Activated CD8-positive, alpha-beta memory T cell treated with anti-CD3 and anti-CD28 coated beads for 48 hours (primary cell): Measurements from ENCODE around the gene CCDC88C.

Source experiments
- DNase-seq, 3 experiments: peaks; one replicate each; pipeline ENCODE4 v3.0.0-alpha.2; 2020; ENCODE audit warnings: low read depth in 2 of 3, low spot score in 2 of 3

CCDC88C gene

GRCh38 chr14:91329486-91330014, 88.1 kb downstream of the CCDC88C start:
- DNase-seq = no peak

DNA sequence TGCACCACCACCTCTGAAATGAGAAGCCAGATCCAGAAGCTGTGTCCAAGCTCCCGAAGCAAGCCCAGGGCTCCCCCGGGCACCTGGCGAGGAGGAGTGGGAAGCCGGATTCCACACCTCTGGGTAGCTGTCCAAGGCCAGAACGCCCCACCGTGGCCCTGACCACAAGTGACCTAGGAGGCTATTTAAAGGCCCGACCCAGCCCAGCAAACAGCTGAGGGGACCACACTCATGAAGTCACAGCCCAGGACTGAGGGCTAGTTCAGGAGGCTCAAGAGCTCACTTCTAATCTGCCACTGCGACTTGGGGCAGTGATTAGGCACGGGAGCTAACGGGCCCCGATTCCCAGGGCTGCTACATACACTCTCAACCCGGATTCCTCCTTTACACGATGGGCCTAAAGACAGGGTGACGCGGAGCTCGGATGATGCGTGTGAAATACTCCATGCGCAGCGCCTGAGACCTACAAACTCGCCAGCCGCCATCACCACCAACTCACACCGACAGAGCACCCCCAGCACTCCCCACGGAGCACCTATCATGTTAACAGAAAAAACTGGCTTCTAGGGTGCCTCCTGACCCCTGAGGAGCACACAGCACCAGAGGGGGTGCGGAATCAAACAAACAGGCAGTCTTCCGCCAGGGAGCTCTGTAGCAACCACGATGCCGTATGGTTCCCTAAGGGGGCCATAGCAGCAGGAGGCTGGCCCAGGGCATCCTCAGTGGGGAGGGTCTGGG, 89.1 kb downstream of the CCDC88C start:
- no peak for DNase-seq

DNA sequence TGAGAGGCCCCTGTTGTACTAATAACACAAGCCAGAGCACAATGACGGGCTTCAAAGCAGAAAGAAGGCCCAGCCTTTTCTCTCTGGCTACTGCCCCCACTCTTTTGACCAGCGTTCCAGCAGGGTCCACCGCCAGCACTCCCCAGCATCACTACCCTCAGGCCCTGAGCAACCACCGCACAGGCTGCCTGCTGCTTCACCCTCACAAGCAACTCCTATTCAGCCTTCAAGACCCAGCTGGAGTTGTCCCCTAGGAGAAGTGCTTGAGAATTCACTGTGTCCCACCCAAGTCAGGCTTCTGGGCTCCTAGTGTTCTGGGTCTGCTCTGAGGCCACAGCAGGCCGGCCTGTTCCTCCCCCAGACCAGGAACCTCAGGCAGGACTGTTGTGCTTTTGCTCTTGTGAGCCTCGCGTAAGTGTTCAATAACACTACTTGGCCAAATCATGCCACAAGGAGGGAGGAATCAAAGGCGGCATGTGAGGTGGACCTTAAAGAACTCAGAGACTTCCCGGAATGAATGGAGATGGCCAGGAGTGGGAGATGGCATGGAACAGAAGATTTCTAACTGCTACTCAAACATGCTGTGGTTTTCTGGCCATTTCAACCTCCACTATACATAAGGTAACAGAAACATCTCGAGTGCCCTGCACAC, 89.8 kb downstream of the CCDC88C start:
- no peak for DNase-seq

- DNase-seq = no peak
Measured at GRCh38 chr14:91327250-91327595, 90.4 kb downstream of the CCDC88C start.

DNA sequence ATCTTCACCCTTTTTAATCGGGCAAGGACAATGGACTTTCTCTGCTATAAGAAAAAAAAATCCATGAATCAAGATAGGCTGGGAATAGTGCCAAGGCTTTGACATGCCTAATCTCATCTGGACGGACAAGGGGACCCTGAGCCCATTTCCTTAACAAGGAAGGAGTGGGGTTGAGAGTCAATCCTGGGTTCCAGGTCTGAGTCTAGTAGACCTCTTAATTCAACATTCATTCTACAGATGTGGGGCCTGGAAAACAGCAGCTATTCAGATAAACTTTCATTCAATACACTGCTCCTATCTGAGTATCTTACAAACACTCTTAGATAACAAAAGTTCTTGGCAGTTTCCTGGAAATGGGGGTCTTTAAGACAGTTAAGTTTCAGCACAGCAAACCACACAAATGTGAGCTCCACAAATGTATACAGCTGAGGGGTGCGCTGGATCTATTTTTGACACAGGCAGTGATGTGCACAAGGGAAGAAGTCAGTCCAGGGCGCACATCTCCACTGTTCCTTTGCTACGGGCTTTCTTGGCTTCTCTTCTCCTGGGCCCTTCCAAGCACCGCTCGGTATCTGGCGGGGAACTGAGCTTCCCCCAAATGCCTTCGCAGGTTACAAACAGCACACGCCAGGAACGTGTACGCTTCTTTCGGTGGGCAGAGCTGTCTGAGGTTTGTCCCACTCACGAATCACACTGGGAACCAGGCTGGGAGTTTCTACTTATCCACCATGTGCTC, 90.9 kb downstream of the CCDC88C start:
- no peak for DNase-seq

GRCh38 chr14:91324606-91325575, 92.7 kb downstream of the CCDC88C start:
- no peak for DNase-seq

GRCh38 chr14:91323671-91324605, 93.7 kb downstream of the CCDC88C start:
- DNase-seq = peak; percentile 80 to 99 (median 98)

GRCh38 chr14:91323031-91323430, 94.6 kb downstream of the CCDC88C start:
- no peak for DNase-seq

GRCh38 chr14:91322623-91323022, 95.0 kb downstream of the CCDC88C start:
- DNase-seq = no peak

- no peak for DNase-seq
Measured at GRCh38 chr14:91321131-91321530, 96.5 kb downstream of the CCDC88C start.

DNA sequence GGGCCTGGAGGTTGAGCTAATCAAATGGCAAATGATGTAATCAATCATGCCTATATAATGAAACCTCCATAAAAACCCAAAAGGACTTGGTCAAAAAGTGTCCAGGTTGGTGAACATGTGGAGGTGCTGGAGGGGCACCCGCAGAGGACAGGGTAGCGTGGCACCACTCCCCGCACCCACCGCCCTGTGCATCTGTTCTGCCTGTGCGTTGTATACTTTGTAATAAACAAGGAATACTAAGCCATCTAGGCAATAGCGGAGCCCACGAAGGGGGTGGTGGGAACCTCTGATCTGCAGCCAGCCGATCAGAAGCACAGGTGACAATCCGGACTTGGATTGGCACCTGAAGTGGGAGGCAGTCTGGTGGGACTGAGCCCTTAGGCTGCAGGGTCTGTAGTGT, 97.4 kb downstream of the CCDC88C start:
- DNase-seq = no peak

- DNase-seq = no peak
Measured at GRCh38 chr14:91318911-91319310, 98.7 kb downstream of the CCDC88C start.

DNA sequence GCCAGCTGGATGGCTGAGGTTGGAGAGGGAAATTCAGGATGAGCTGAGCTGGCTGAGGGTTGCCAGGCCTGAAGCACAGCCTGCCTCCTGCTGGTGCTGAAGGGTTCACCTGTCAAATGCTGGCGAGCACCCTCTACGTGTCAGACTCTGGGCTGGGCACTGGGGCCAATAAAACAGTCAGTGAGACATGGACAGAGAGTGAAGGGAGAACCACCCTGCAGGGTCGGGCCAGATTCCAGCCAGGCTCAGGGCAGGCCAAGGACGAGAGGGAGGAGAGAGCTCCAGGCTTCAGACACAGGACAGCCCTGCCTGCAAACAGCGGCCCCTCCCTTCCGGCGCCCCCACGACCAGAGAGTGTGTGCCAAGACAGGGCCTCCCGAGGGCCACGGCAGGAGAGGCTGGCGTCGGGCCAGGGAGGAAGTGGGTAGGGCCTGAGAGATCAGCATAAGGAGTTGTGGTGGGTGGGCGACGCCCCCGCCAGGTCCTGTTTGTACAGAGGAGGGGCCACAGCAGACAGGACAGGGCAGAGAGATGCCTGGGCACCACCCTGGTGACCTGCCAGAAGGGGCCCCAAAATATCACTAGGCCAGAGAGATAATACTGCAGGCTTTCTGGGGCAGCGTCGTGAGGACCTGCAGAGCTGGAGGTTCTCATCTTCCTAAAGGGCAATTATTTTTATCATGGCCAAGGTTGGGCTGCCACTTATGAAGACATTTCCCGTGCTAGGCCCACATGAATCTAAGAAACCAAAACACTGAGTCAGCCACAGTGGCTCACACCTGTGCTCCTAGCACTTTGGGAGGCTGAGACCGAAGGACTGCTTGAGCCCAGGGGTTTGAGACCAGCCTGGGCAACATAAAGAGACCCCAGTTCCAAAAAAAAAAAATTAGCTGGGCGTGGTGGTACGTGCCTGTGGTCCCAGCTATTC, 100.0 kb downstream of the CCDC88C start:
- DNase-seq = peak in 2 of 3 experiments; percentile 63 to 74

GRCh38 chr14:91316761-91317160, 100.9 kb downstream of the CCDC88C start:
- no peak for DNase-seq

DNA sequence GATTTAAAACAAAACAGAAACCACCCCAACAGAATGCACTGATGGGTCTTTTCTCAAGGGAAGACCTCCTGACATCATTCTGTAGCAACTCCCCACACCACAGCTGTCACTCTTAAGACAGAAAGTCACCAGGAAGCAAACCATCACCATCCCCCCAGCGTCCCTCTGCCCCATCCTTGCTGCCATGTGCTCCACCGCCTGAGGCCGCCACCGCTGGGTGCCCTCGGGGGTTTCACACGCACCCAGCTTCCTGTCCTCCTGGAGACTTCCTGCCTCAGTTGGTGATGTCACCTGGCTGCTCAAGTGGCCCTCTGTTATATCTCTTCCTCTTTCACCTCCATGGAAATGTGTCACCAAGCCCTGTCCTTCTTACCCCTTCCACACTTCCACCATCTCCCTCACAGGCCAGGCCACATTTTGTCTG, 101.8 kb downstream of the CCDC88C start:
- peak; percentile 52 to 80 (median 68) for DNase-seq

- no peak for DNase-seq
Measured at GRCh38 chr14:91313852-91314251, 103.8 kb downstream of the CCDC88C start.

- DNase-seq = no peak
Measured at GRCh38 chr14:91313154-91313850, 104.3 kb downstream of the CCDC88C start.

DNA sequence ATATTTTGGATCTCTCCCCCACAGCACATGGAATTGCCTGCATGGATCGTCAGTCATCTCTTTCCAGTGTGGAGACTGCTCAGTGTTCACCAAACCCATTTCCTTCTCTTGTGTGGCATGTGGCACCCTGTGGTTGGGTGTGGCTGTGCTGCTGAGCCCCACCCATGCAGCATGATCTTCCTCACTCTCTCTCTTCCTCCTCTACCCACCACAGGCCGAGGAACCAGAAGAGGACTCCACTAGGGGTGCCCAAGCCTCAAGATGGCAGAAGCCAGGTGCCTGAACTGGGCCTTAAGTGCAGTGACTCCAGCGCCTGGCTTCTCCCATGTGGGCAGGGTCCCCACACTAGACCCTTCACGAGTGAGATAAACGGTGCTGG, 106.3 kb downstream of the CCDC88C start:
- no peak for DNase-seq
